ENCODE results near the gene TMEM131.

The TMEM131 gene

GRCh38 chr2:97982621-97983020 is 13.1 kb downstream of the TMEM131 start:
- H3K4me3 ChIP-seq (replicated peaks; ENCODE audit: low read depth, low read length): no peak overlapping the region
- no peak for TF ChIP-seq CTCF (IDR thresholded peaks at IDR 0.05; ENCODE audit: low read length, missing control alignments)
- DNase-seq (ENCODE audit: low read depth): no peak

GRCh38 chr2:97981961-97982360 is 13.8 kb downstream of the TMEM131 start:
- no peak for DNase-seq (ENCODE audit: low read depth)
- TF ChIP-seq CTCF (IDR thresholded peaks at IDR 0.05; ENCODE audit: low read length, missing control alignments): no peak

DNA sequence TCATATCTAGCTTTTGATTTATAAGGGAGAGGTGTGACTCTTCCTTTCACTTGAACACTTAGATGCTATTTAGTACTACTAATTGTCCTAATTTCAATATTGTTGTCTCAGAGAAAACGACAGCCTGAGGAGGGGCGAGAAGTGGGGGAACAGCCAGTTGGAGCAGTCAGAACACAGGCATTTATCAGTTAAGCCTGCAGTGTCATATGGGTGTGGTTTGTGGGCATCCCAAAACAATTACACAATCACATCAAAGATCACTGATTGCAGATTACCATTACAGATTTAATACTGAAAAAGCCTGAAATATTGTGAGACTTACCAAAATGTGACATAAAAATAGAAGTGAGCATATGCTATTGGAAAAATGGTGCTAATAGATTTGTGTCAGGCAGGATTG is 15.8 kb downstream of the TMEM131 start:
- no peak for DNase-seq (ENCODE audit: low read depth)
- H3K4me3 ChIP-seq (replicated peaks; ENCODE audit: low read depth, low read length): no peak overlapping the region
- no peak for TF ChIP-seq CTCF (IDR thresholded peaks at IDR 0.05; ENCODE audit: low read length, missing control alignments)

More at GRCh38 chr2:97981961-97982360, 13.8 kb downstream of the TMEM131 start:
- no peak overlapping the region for H3K4me3 ChIP-seq (replicated peaks; ENCODE audit: low read depth, low read length)

DNA sequence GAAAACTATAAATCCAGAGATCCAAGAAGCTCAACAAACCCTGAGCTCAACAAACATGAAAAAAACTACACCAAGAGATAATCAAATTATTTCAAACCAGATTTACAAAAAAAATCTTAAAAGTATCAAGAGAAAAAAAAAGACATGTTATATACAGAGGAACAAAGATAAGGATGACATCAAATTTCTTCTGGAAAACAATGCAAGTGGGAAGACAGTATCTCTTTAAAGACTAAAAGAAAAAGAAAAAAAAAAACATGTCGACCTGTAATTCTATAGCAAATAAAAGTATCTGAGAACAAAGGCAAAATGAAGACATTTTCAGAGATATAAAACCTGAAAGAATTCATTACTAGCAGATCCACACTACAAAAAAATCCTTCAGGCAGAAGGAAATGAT is 21.3 kb downstream of the TMEM131 start:
- no peak for TF ChIP-seq CTCF (IDR thresholded peaks at IDR 0.05; ENCODE audit: low read length, missing control alignments)
- H3K4me3 ChIP-seq (replicated peaks; ENCODE audit: low read depth, low read length): no peak overlapping the region
- no peak for DNase-seq (ENCODE audit: low read depth)

GRCh38 chr2:97970293-97971060 is 25.3 kb downstream of the TMEM131 start:
- TF ChIP-seq CTCF (IDR thresholded peaks at IDR 0.05; ENCODE audit: low read length, missing control alignments): no peak
- DNase-seq (ENCODE audit: low read depth): no peak

DNA sequence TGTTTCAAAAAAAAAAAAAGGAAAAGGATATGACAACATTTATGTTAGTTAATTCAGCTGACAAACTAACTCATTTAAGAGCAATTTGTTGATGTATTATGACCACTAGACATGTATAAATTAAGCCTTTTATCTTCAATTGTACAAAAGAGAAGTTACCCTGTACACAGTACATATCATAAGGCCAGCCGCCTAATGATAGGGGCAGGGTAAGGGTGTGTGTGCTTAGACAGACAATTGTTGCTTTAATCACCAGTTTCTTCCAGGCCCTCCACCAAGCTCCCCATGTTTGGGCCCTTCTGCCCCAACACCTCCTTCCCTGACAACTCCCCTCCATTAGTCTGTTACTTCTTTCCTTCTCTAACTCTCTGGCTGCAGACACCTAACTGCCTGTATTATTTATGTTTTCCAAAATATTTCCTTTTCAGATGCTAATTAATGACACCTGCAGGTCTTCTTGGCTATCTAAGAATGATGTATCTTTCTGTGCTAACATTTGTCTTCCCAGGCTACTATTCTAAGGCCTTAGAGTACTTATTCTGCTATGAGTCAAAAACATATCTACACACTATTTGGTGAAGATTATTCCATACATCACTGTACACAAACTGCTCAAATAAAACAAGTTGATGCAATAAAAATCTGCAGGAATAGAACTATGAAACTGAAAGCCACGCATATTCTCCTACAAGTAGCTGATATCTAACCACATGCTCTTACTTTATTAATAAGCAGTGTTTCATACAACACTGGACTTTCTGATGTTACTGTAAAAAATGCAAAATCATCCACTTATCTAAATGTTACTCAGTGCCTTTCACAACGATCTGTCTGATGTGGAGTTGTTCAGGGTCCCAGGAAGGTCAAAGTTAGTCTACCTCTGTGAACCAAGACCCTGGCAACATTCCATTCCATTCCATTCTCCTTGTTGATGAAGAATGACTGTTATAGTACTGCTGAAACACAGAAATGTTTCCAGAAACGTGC is 26.4 kb downstream of the TMEM131 start:
- peak; percentile 53 for DNase-seq (ENCODE audit: low read depth)
- TF ChIP-seq CTCF (IDR thresholded peaks at IDR 0.05; ENCODE audit: low read length, missing control alignments): no peak
- H3K4me3 ChIP-seq (replicated peaks; ENCODE audit: low read depth, low read length): no peak overlapping the region

More at GRCh38 chr2:97970293-97971060, 25.3 kb downstream of the TMEM131 start:
- H3K4me3 ChIP-seq (replicated peaks; ENCODE audit: low read depth, low read length): no peak overlapping the region

All from fibroblast of pulmonary artery (primary cell).